Keratinocyte (primary cell): Measurements from ENCODE around the gene H3-3A. TPM values are rescaled to one million over a fixed set of nuclear protein-coding genes. Genes with fewer than 3 reads are reported as not detected.

Experiments used
- DNase-seq: peaks from one replicate; pipeline ENCODE4 v3.0.0-alpha.2; 2011; ENCODE audit warnings: low read depth, missing footprints, low spot score
- FAIRE-seq: peaks from 2 replicates; lab custom pipeline; 2011; peaks lifted over from hg19 to GRCh38; lab: Jason Lieb, UNC
- H2AFZ ChIP-seq: 2 replicates; pipeline ENCODE4 v1.6.0; 2012; ENCODE audit warnings: low read length, control low read depth, inconsistent platforms; ENCODE audit not compliant: control insufficient read depth
- H3K27ac ChIP-seq: 2 replicates; pipeline ENCODE4 v1.5.1; 2011; ENCODE audit warnings: low read length; ENCODE audit not compliant: control insufficient read depth, insufficient read depth
- H3K27me3 ChIP-seq: 3 replicates; pipeline ENCODE4 v1.6.0; 2011; ENCODE audit warnings: low read length; ENCODE audit not compliant: control insufficient read depth, insufficient read depth; ENCODE audit errors: extremely low read depth
- H3K36me3 ChIP-seq, 2 experiments: 2 replicates in 1 of 2; 3 replicates in 1 of 2; pipeline ENCODE4 v1.5.1; 2011; ENCODE audit warnings: low read length in 2 of 2, mild to moderate bottlenecking in 1 of 2; ENCODE audit not compliant: control insufficient read depth in 2 of 2, insufficient read depth in 2 of 2; ENCODE audit errors: extremely low read depth in 1 of 2
- H3K4me1 ChIP-seq: 3 replicates; pipeline ENCODE4 v1.5.1; 2011; ENCODE audit warnings: low read length; ENCODE audit not compliant: control insufficient read depth, insufficient read depth; ENCODE audit errors: extremely low read depth
- H3K4me2 ChIP-seq: 3 replicates; pipeline ENCODE4 v1.6.0; 2011; ENCODE audit warnings: low read depth, low read length; ENCODE audit not compliant: control insufficient read depth, insufficient read depth; ENCODE audit errors: extremely low read depth
- H3K4me3 ChIP-seq, 3 experiments: fragments of 200-600 bp in 1 of 3; sonication (generic) in 1 of 3; 2 replicates in 2 of 3; 3 replicates in 1 of 3; pipeline ENCODE4 v1.5.1; 2011 to 2016; ENCODE audit warnings: low read length in 3 of 3, mild to moderate bottlenecking in 3 of 3, control low read depth in 2 of 3, inconsistent platforms in 1 of 3, low read depth in 1 of 3, mixed read lengths in 1 of 3, mixed run types in 1 of 3, moderate library complexity in 1 of 3; ENCODE audit not compliant: control insufficient read depth in 2 of 3, insufficient read depth in 2 of 3; ENCODE audit errors: extremely low read depth in 1 of 3
- H3K79me2 ChIP-seq: 2 replicates; pipeline ENCODE4 v1.6.0; 2012; ENCODE audit warnings: low read length; ENCODE audit not compliant: control insufficient read depth, insufficient read depth
- H3K9ac ChIP-seq: 3 replicates; pipeline ENCODE4 v1.6.0; 2011; ENCODE audit warnings: low read length; ENCODE audit not compliant: control insufficient read depth, insufficient read depth; ENCODE audit errors: extremely low read depth
- H3K9me1 ChIP-seq: 3 replicates; pipeline ENCODE4 v1.6.0; 2011; ENCODE audit warnings: low read length; ENCODE audit not compliant: control insufficient read depth, insufficient read depth; ENCODE audit errors: extremely low read depth
- H3K9me3 ChIP-seq: 2 replicates; pipeline ENCODE4 v1.5.1; 2012; ENCODE audit warnings: low read depth, low read length; ENCODE audit not compliant: control insufficient read depth
- H4K20me1 ChIP-seq: 3 replicates; pipeline ENCODE4 v1.6.0; 2011; ENCODE audit warnings: low read length; ENCODE audit not compliant: control insufficient read depth, insufficient read depth; ENCODE audit errors: extremely low read depth
- CTCF ChIP-seq, 3 experiments: IDR thresholded peaks in 1 of 3; conservative IDR thresholded peaks in 1 of 3; optimal IDR thresholded peaks in 1 of 3; 2 replicates in 2 of 3; 3 replicates in 1 of 3; pipeline versions ENCODE3 to v1.5.1; 2011; ENCODE audit warnings: low read length in 3 of 3, mild to moderate bottlenecking in 3 of 3, moderate library complexity in 2 of 3, control low read depth in 1 of 3, inconsistent platforms in 1 of 3; ENCODE audit not compliant: insufficient read depth in 2 of 3; ENCODE audit errors: extremely low read depth in 1 of 3
- EZH2 ChIP-seq: IDR thresholded peaks from one replicate; pipeline ENCODE4 v1.6.1; 2012; ENCODE audit warnings: inconsistent platforms, mild to moderate bottlenecking, low read length, moderate library complexity
- dilution Hi-C: fragments of 300-500 bp; cut with MboI; formaldehyde crosslinking; loops from one replicate; pipeline ENCODE4 v1.7.0; 2020; ENCODE audit warnings: low sequenced_read_pairs; ENCODE audit not compliant: extremely low pct_ligation_motif_present
- polyA plus RNA-seq, 5 experiments: library from polyadenylated mRNA; depleted of rRNA in 3 of 5; stranded (reverse) in 3 of 5; stranded (forward) in 1 of 5; unstranded in 1 of 5; fragments of >200 nt; gene quantifications; 1 replicate in 1 of 5; 2 replicates in 3 of 5; 3 replicates in 1 of 5; pipeline versions ENCODE4 v1.2.1 to v1.2.3, GENCODE V29; 2011 to 2012; ENCODE audit warnings: missing spikeins in 2 of 5, low read depth in 1 of 5, low replicate concordance in 1 of 5

H3-3A gene
- polyA plus RNA-seq, 1 donor (not counting 4 experiments of a cell fraction or from before 2014, with no cell fraction given): 291 TPM

DNA sequence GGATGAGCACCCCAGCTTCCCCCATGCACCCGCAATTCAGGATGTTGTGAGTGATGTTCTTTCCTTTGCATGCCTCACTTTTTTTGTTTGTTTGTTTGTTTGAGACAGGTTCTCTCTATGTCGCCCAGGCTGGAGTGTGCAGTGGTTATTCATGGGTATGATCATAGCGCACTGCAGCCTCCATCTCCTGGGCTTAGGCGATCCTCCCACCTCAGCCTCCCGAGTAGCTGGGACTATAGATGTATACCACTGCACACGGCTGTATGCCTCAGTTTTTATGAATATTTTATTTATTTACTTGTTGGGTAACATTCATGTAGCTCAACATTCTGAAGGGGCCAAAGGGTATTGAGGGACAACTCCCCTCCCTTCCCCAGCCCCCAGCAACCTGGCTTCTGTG lies 54.8 kb downstream of the H3-3A start:
- H3K36me3 ChIP-seq: no peaks in the 10 kb centered on the region
- dilution Hi-C loops: no loop called here
- H4K20me1 ChIP-seq: no peaks in the 10 kb centered on the region
- H3K27me3 ChIP-seq: no peaks in the 10 kb centered on the region
- FAIRE-seq (no peak), DNase-seq (no peak)
- H3K4me2 ChIP-seq: no peak overlapping the region
- H3K79me2 ChIP-seq: no peaks in the 10 kb centered on the region
- no peak overlapping the region for H3K27ac ChIP-seq
- H3K9me1 ChIP-seq: no peaks in the 10 kb centered on the region
- no peak overlapping the region for H3K9ac ChIP-seq
- H3K9me3 ChIP-seq: no peaks in the 10 kb centered on the region
- no peak overlapping the region for H2AFZ ChIP-seq
- H3K4me3 ChIP-seq: no peak overlapping the region
- H3K4me1 ChIP-seq: peaks cover 3% of the 10 kb centered on the region
- no peak for TF ChIP-seq EZH2
- no peak for TF ChIP-seq CTCF (optimal IDR thresholded peaks at IDR 0.05 in 1 of 3, IDR thresholded peaks at IDR 0.05 in 1 of 3, conservative IDR thresholded peaks at IDR 0.05 in 1 of 3; ENCODE audit: extremely low read depth in 1 of 3, insufficient read depth in 2 of 3, low read length in 3 of 3)

DNA sequence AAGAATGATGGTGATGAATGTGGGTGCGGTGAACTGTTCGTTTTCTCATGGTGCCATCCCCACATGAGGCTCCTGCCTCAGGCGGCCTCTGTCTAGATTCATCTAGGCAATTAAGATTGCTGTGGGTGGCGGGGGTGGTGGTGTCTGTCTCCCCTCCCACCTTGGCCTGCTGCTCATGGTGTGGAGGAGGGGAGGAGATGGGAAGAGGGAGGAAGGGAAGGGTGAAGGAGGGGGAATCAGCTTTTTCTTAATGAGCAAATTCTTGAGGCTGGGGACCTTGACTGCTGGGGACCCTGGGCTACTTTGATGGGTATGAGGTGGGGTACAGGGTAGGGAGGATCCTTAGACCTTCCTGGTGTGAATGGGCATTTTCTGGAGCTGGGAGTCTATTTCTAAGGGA lies 55.8 kb downstream of the H3-3A start:
- Histone ChIP-seq H3K9me1 (no peaks in the 10 kb centered on the region), H3K27ac (no peak overlapping the region), H3K36me3 (no peaks in the 10 kb centered on the region), H3K4me2 (no peak overlapping the region), H2AFZ (no peak overlapping the region), H3K4me3 (no peak overlapping the region), H3K4me1 (peaks cover 11% of the 10 kb centered on the region), H3K9me3 (no peaks in the 10 kb centered on the region), H3K9ac (no peak overlapping the region), H3K79me2 (no peaks in the 10 kb centered on the region), H3K27me3 (no peaks in the 10 kb centered on the region), H4K20me1 (no peaks in the 10 kb centered on the region)
- TF ChIP-seq CTCF (optimal IDR thresholded peaks at IDR 0.05 in 1 of 3, IDR thresholded peaks at IDR 0.05 in 1 of 3, conservative IDR thresholded peaks at IDR 0.05 in 1 of 3; ENCODE audit: extremely low read depth in 1 of 3, insufficient read depth in 2 of 3, low read length in 3 of 3): no peak
- no peak for TF ChIP-seq EZH2
- dilution Hi-C loops: no loop called here
- DNase-seq (no peak), FAIRE-seq (no peak)
